Activated CD4-positive, alpha-beta T cell treated with anti-CD3 and anti-CD28 coated beads, Interleukin-2, amount 50 U/mL, for 4 hours (primary cell): ENCODE results near the gene SP5.
"Not testable (repeated sequence)": the region's sequence is repeated elsewhere in the genome, so short reads cannot be mapped to it uniquely, and the experiment has no call there.

Experiments used
- DNase-seq, 2 experiments: peaks; one replicate each; pipeline ENCODE4 v3.0.0-alpha.2; 2020

SP5 gene

GRCh38 chr2:170715062-170715931 lies at the start of gene SP5:
Gene SP5 (plus strand): TSS chr2:170715337. CDS start chr2:170715513, 176 bp downstream.
- DNase-seq = peak in 1 of 2 experiments; percentile 5

- DNase-seq = no peak
These were observed 49.4 kb upstream of the SP5 start for GRCh38 chr2:170665743-170666142.

- DNase-seq = no peak
These were observed 45.2 kb upstream of the SP5 start for GRCh38 chr2:170669909-170670308.

GRCh38 chr2:170670651-170671050 lies 44.5 kb upstream of the SP5 start:
- DNase-seq = no peak

GRCh38 chr2:170671079-170671478 lies 44.1 kb upstream of the SP5 start:
- no peak for DNase-seq

- not testable (repeated sequence) for DNase-seq
These were observed 40.9 kb upstream of the SP5 start for GRCh38 chr2:170674282-170674681.

GRCh38 chr2:170675701-170676100 lies 39.4 kb upstream of the SP5 start:
- no peak for DNase-seq

GRCh38 chr2:170679607-170680079 lies 35.5 kb upstream of the SP5 start:
- DNase-seq = no peak

- DNase-seq = no peak
These were observed 34.8 kb upstream of the SP5 start for GRCh38 chr2:170680172-170680941.

- DNase-seq = no peak
These were observed 33.8 kb upstream of the SP5 start for GRCh38 chr2:170681311-170681710.

- DNase-seq = no peak
These were observed 29.5 kb upstream of the SP5 start for GRCh38 chr2:170685591-170685990.

GRCh38 chr2:170689481-170689880 lies 25.7 kb upstream of the SP5 start:
- no peak for DNase-seq

GRCh38 chr2:170690640-170691039 lies 24.5 kb upstream of the SP5 start:
- no peak for DNase-seq

- no peak for DNase-seq
These were observed 20.8 kb upstream of the SP5 start for GRCh38 chr2:170694316-170694715.

GRCh38 chr2:170695521-170696410 lies 19.4 kb upstream of the SP5 start:
- no peak for DNase-seq

- DNase-seq = no peak
These were observed 18.2 kb upstream of the SP5 start for GRCh38 chr2:170696948-170697347.

- DNase-seq = no peak
These were observed 14.1 kb upstream of the SP5 start for GRCh38 chr2:170701011-170701410.

- no peak for DNase-seq
These were observed 11.2 kb upstream of the SP5 start for GRCh38 chr2:170703776-170704476.

- DNase-seq = no peak
These were observed 7.0 kb upstream of the SP5 start for GRCh38 chr2:170707821-170708795.

- no peak for DNase-seq
These were observed 4.5 kb upstream of the SP5 start for GRCh38 chr2:170710609-170710979.

GRCh38 chr2:170711196-170711773 lies 3.9 kb upstream of the SP5 start:
- DNase-seq = no peak
